Endothelial cell of umbilical vein (primary cell): Measurements from ENCODE around the gene SLC26A8. TPM values are rescaled to one million over a fixed set of nuclear protein-coding genes. Genes with fewer than 3 reads are reported as not detected.

Source experiments
- BruUV-seq: library from RNA; stranded (reverse); fragments of 400-500 nt; replicated peaks from 2 replicates; lab custom pipeline; 2021; lab: Mats Ljungman, UMichigan
- CTCF ChIA-PET: fragments of 300-600, 350-600 bp; sonication (Branson Sonifier 250); formaldehyde crosslinking; loops from one replicate; lab custom pipeline; 2021; ENCODE audit warnings: antibody characterized with exemption, inconsistent platforms; lab: Charles Lee
- POLR2A ChIA-PET: fragments of 300-600, 350-600 bp; sonication (Branson Sonifier 250); formaldehyde crosslinking; loops from one replicate; lab custom pipeline; 2021; ENCODE audit warnings: antibody characterized with exemption, inconsistent platforms; lab: Charles Lee
- DNase-seq: peaks from one replicate; pipeline ENCODE4 v3.0.0-alpha.2; 2011; ENCODE audit warnings: low read depth, low spot score
- FAIRE-seq: peaks from 2 replicates; lab custom pipeline; 2011; peaks lifted over from hg19 to GRCh38; lab: Jason Lieb, UNC
- H2AFZ ChIP-seq: 2 replicates; pipeline ENCODE4 v1.6.0; 2012; ENCODE audit warnings: low read depth, low read length, control low read depth, inconsistent platforms
- H3K27ac ChIP-seq: 2 replicates; pipeline ENCODE4 v1.5.1; 2011; ENCODE audit warnings: low read depth, mild to moderate bottlenecking, control low read depth, low read length, moderate library complexity; ENCODE audit not compliant: insufficient read depth
- H3K27me3 ChIP-seq, 2 experiments: 2 replicates each; pipeline versions ENCODE4 v1.6.0 to v1.6.1; 2011; ENCODE audit warnings: low read length in 2 of 2, mixed read lengths in 1 of 2; ENCODE audit not compliant: control insufficient read depth in 2 of 2, insufficient read depth in 2 of 2
- H3K36me3 ChIP-seq, 2 experiments: 2 replicates in 1 of 2; 3 replicates in 1 of 2; pipeline ENCODE4 v1.5.1; 2011; ENCODE audit warnings: low read length in 2 of 2, mild to moderate bottlenecking in 1 of 2, moderate library complexity in 1 of 2; ENCODE audit not compliant: control insufficient read depth in 2 of 2, insufficient read depth in 2 of 2; ENCODE audit errors: extremely low read depth in 1 of 2
- H3K4me1 ChIP-seq: 3 replicates; pipeline ENCODE4 v1.5.1; 2011; ENCODE audit warnings: mild to moderate bottlenecking, low read length; ENCODE audit not compliant: control insufficient read depth, insufficient read depth; ENCODE audit errors: extremely low read depth
- H3K4me2 ChIP-seq: 2 replicates; pipeline ENCODE4 v1.6.1; 2011; ENCODE audit warnings: low read length, control low read depth, mixed read lengths; ENCODE audit not compliant: insufficient read depth
- H3K4me3 ChIP-seq, 3 experiments: fragments of 200-600 bp in 1 of 3; sonication (generic), shearing (Covaris generic) in 1 of 3; replicated peaks in 1 of 3; 2 replicates each; pipeline ENCODE4 v1.5.1; 2011 to 2016; ENCODE audit warnings: control low read depth in 3 of 3, low read length in 3 of 3, mild to moderate bottlenecking in 2 of 3, inconsistent platforms in 1 of 3, low read depth in 1 of 3, moderate library complexity in 1 of 3; ENCODE audit not compliant: insufficient read depth in 1 of 3
- H3K79me2 ChIP-seq: 2 replicates; pipeline ENCODE4 v1.6.0; 2012; ENCODE audit warnings: low read length, inconsistent platforms; ENCODE audit not compliant: control insufficient read depth, insufficient read depth
- H3K9ac ChIP-seq: replicated peaks from 2 replicates; pipeline ENCODE3; 2011; ENCODE audit warnings: low read length, control low read depth; ENCODE audit not compliant: insufficient read depth; ENCODE audit errors: extremely low read depth
- H3K9me1 ChIP-seq: replicated peaks from 3 replicates; pipeline ENCODE4 v1.6.0; 2011; ENCODE audit warnings: mild to moderate bottlenecking, low read length; ENCODE audit not compliant: control insufficient read depth, insufficient read depth; ENCODE audit errors: extremely low read depth
- H3K9me3 ChIP-seq: replicated peaks from 2 replicates; pipeline ENCODE4 v1.5.1; 2012; ENCODE audit warnings: low read length, inconsistent platforms; ENCODE audit not compliant: control insufficient read depth, insufficient read depth
- H4K20me1 ChIP-seq: replicated peaks from 2 replicates; pipeline ENCODE3; 2011; ENCODE audit warnings: mild to moderate bottlenecking, low read length; ENCODE audit not compliant: control insufficient read depth, insufficient read depth; ENCODE audit errors: extremely low read depth
- EZH2 ChIP-seq: IDR thresholded peaks from 2 replicates; pipeline ENCODE4 v1.6.1; 2012; ENCODE audit warnings: borderline replicate concordance, low read depth, mild to moderate bottlenecking, moderate library complexity, low read length, inconsistent platforms; ENCODE audit not compliant: severe bottlenecking
- FOS ChIP-seq: IDR thresholded peaks from 2 replicates; pipeline ENCODE4 v1.6.1; 2011; ENCODE audit warnings: mild to moderate bottlenecking, low read length, moderate library complexity, borderline replicate concordance; ENCODE audit not compliant: insufficient read depth
- GATA2 ChIP-seq: IDR thresholded peaks from 2 replicates; pipeline ENCODE4 v1.7.0; 2011; ENCODE audit warnings: low read depth, mild to moderate bottlenecking, moderate library complexity, mixed read lengths, low read length; ENCODE audit not compliant: insufficient read length, insufficient read depth
- JUN ChIP-seq: IDR thresholded peaks from 2 replicates; pipeline ENCODE4 v1.6.1; 2011; ENCODE audit warnings: borderline replicate concordance, low read depth; ENCODE audit not compliant: insufficient read length, insufficient read depth
- MYC ChIP-seq: IDR thresholded peaks from one replicate; pipeline ENCODE4 v1.6.1; 2011; ENCODE audit warnings: mild to moderate bottlenecking, low read depth, low read length
- POLR2A ChIP-seq: IDR thresholded peaks from 2 replicates; pipeline ENCODE4 v1.6.1; 2012; ENCODE audit warnings: low read depth, mild to moderate bottlenecking, control low read depth, low read length
- POLR2AphosphoS5 ChIP-seq: IDR thresholded peaks from 2 replicates; pipeline ENCODE4 v1.6.1; 2012; ENCODE audit warnings: low read depth, mild to moderate bottlenecking, control low read depth, low read length, moderate library complexity; ENCODE audit not compliant: insufficient read depth
- dilution Hi-C: fragments of 300-500 bp; cut with MboI; formaldehyde crosslinking; loops from one replicate; pipeline ENCODE4 v1.15.0; 2019; ENCODE audit warnings: low sequenced_read_pairs; ENCODE audit not compliant: extremely low pct_ligation_motif_present
- intact Hi-C: fragments of 100-400 bp; cut with micrococcal nuclease; formaldehyde crosslinking; loops from one replicate; pipeline ENCODE4 v1.10.0; 2022
- polyA plus RNA-seq, 4 experiments: library from polyadenylated mRNA; depleted of rRNA in 3 of 4; stranded (reverse) in 3 of 4; unstranded in 1 of 4; fragments of >200 nt; gene quantifications; 2 replicates each; pipeline versions ENCODE4 v1.2.1 to v1.2.3, GENCODE V29; 2011 to 2012; ENCODE audit warnings: missing spikeins in 1 of 4
- total RNA-seq: library from RNA; stranded (reverse); gene quantifications from 2 replicates; pipeline ENCODE4 v1.2.3, GENCODE V29; 2021
- TF ChIP-seq, protein P1 (sequence below): IDR thresholded peaks from 2 replicates; pipeline ENCODE4 v1.6.1; 2011; ENCODE audit not compliant: insufficient read depth, insufficient read length
- TF ChIP-seq, protein P2 (sequence below), 2 donors: IDR thresholded peaks; 1 replicate in 1 of 2; 2 replicates in 1 of 2; pipeline ENCODE4 v1.5.1; 2011; ENCODE audit warnings: low read length in 2 of 2, mild to moderate bottlenecking in 2 of 2, moderate library complexity in 2 of 2, control low read depth in 1 of 2, inconsistent platforms in 1 of 2, low read depth in 1 of 2; ENCODE audit not compliant: insufficient read depth in 1 of 2; ENCODE audit errors: extremely low read depth in 1 of 2

The SLC26A8 gene
- total and polyA plus RNA-seq, 2 donors (not counting 3 experiments of a cell fraction or from before 2014, with no cell fraction given): 0.01 TPM; not detected in 1

DNA sequence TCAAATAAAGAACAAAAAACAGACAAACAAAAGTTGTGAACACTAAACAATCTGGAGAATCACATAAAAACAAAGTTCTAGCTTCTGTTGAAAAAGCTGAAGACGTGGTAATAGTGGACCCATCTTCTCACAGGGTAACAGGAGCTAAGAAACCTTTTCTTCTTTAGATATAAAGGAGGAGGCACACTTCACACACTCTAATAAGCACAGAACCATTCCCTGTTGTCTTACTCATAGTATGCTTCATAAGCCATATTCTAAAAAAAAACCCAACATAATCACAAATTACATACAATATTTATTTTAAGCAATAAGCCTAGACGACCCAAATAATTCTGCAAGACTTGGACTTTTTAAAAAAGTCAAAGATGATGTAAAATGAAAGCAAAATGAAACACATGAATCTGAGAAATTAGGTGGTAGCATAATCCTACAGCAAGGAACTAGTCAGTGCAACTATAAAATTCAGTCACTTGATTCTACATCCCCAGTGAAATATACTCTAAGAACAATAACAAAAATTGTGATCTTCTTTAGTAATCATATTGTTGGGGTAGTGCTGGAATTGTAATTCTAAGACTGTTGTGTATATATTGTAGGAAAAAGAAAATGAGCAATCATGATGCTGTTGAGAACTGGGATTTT lies 119.2 kb downstream of the SLC26A8 start:
- DNase-seq: no peak
- ChIA-PET POLR2A (no interaction called here), CTCF (interaction anchor here (1.0 kb wide), 1 partner anchor 18 kb away, joined by 3 read pairs; no protein-coding TSS in a partner anchor)
- FAIRE-seq: no peak
- no peak for TF ChIP-seq JUN
- TF ChIP-seq POLR2AphosphoS5: no peak
- TF ChIP-seq, protein P1, sequence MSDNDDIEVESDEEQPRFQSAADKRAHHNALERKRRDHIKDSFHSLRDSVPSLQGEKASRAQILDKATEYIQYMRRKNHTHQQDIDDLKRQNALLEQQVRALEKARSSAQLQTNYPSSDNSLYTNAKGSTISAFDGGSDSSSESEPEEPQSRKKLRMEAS: no peak
- TF ChIP-seq EZH2: no peak
- no peak for TF ChIP-seq GATA2
- no peak for TF ChIP-seq POLR2A
- TF ChIP-seq FOS: no peak
- TF ChIP-seq, protein P2, sequence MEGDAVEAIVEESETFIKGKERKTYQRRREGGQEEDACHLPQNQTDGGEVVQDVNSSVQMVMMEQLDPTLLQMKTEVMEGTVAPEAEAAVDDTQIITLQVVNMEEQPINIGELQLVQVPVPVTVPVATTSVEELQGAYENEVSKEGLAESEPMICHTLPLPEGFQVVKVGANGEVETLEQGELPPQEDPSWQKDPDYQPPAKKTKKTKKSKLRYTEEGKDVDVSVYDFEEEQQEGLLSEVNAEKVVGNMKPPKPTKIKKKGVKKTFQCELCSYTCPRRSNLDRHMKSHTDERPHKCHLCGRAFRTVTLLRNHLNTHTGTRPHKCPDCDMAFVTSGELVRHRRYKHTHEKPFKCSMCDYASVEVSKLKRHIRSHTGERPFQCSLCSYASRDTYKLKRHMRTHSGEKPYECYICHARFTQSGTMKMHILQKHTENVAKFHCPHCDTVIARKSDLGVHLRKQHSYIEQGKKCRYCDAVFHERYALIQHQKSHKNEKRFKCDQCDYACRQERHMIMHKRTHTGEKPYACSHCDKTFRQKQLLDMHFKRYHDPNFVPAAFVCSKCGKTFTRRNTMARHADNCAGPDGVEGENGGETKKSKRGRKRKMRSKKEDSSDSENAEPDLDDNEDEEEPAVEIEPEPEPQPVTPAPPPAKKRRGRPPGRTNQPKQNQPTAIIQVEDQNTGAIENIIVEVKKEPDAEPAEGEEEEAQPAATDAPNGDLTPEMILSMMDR (IDR thresholded peaks at IDR 0.05; ENCODE audit: extremely low read depth in 1 of 2, insufficient read depth in 1 of 2, low read depth in 1 of 2, low read length in 2 of 2): no peak
- TF ChIP-seq MYC: no peak
- dilution Hi-C loops (no loop called here), intact Hi-C loops (no loop called here)
- no peaks in the 10 kb centered on the region for H3K27me3 ChIP-seq
- H2AFZ ChIP-seq: no peak overlapping the region
- H3K27ac ChIP-seq: no peak overlapping the region
- H3K79me2 ChIP-seq: peaks cover 83% of the 10 kb centered on the region
- no peaks in the 10 kb centered on the region for H4K20me1 ChIP-seq
- H3K9ac ChIP-seq: no peak overlapping the region
- peaks cover 4% of the 10 kb centered on the region for H3K9me3 ChIP-seq
- H3K36me3 ChIP-seq: peaks cover 0 to 2% of the 10 kb centered on the region in 2 experiments
- BruUV-seq: no TSS peak
- H3K4me1 ChIP-seq: peaks cover 18% of the 10 kb centered on the region
- no peaks in the 10 kb centered on the region for H3K9me1 ChIP-seq
- no peak overlapping the region for H3K4me2 ChIP-seq
- H3K4me3 ChIP-seq: no peak overlapping the region
